GM23338 (cell line): ENCODE measurements around the gene CACNA1F. TPM values are rescaled to one million over a fixed set of nuclear protein-coding genes. Genes with fewer than 3 reads are reported as not detected.

Experiments used
- ATAC-seq: fragments of 200-7000 bp; cut with Tn5 transposase; 3 replicates; pipeline ENCODE4 v1.9.1; 2020
- DNase-seq: peaks from one replicate; pipeline ENCODE4 v3.0.0-alpha.2; 2015; ENCODE audit warnings: low spot score
- H2AFZ ChIP-seq: fragments of 200-600 bp; sonication (generic); 2 replicates; pipeline ENCODE4 v1.8.0; 2016; ENCODE audit warnings: antibody characterized with exemption, mild to moderate bottlenecking, moderate library complexity
- H3F3A ChIP-seq: fragments of 200-600 bp; sonication (generic); replicated peaks from 2 replicates; pipeline ENCODE4 v1.8.0; 2017; ENCODE audit warnings: antibody characterized with exemption, mixed run types, low read depth
- H3K27ac ChIP-seq: fragments of 200-600 bp; sonication (generic); 2 replicates; pipeline ENCODE4 v1.6.1; 2016; ENCODE audit warnings: low read depth
- H3K27me3 ChIP-seq: fragments of 200-600 bp; sonication (generic); 2 replicates; pipeline ENCODE4 v1.8.0; 2016; ENCODE audit warnings: mild to moderate bottlenecking, mixed run types, moderate library complexity; ENCODE audit not compliant: insufficient read depth
- H3K36me3 ChIP-seq: fragments of 200-600 bp; sonication (generic); 2 replicates; pipeline ENCODE4 v1.8.0; 2016; ENCODE audit warnings: mild to moderate bottlenecking; ENCODE audit not compliant: insufficient read depth
- H3K4me1 ChIP-seq: fragments of 200-600 bp; sonication (generic); 2 replicates; pipeline ENCODE4 v1.8.0; 2016; ENCODE audit warnings: mild to moderate bottlenecking, moderate library complexity; ENCODE audit not compliant: insufficient read depth
- H3K4me2 ChIP-seq: fragments of 200-600 bp; sonication (generic); 2 replicates; pipeline ENCODE4 v1.7.1; 2017; ENCODE audit warnings: mixed run types
- H3K4me3 ChIP-seq: fragments of 200-600 bp; sonication (generic); 2 replicates; pipeline ENCODE4 v1.6.1; 2016; ENCODE audit warnings: mixed run types
- H3K79me2 ChIP-seq: fragments of 200-600 bp; sonication (generic); replicated peaks from 2 replicates; pipeline ENCODE4 v1.8.0; 2017; ENCODE audit warnings: mild to moderate bottlenecking; ENCODE audit not compliant: insufficient read depth
- H3K9me2 ChIP-seq: fragments of 200-600 bp; sonication (generic); 2 replicates; pipeline ENCODE4 v1.8.0; 2017; ENCODE audit not compliant: insufficient read depth
- H4K20me1 ChIP-seq: fragments of 200-600 bp; sonication (generic); replicated peaks from 2 replicates; pipeline ENCODE4 v1.8.0; 2017; ENCODE audit warnings: mild to moderate bottlenecking; ENCODE audit not compliant: insufficient read depth
- H3K27ac Mint-ChIP-seq: 2 replicates; pipeline ENCODE4 v1.8.0; 2020; ENCODE audit warnings: inconsistent platforms, mild to moderate bottlenecking, moderate library complexity, mixed read lengths
- H3K27me3 Mint-ChIP-seq: 3 replicates; pipeline ENCODE4 v1.8.0; 2022; ENCODE audit warnings: low read depth, mild to moderate bottlenecking, moderate library complexity, mixed read lengths, inconsistent platforms; ENCODE audit not compliant: insufficient read depth, poor library complexity
- H3K36me3 Mint-ChIP-seq: 3 replicates; pipeline ENCODE4 v1.8.0; 2021; ENCODE audit warnings: low read depth, mild to moderate bottlenecking, inconsistent platforms, moderate library complexity, mixed read lengths
- H3K4me1 Mint-ChIP-seq: 3 replicates; pipeline ENCODE4 v1.8.0; 2020; ENCODE audit warnings: mild to moderate bottlenecking, inconsistent platforms, mixed read lengths
- H3K4me3 Mint-ChIP-seq: 3 replicates; pipeline ENCODE4 v1.8.0; 2021; ENCODE audit warnings: moderate library complexity, mild to moderate bottlenecking, inconsistent platforms, mixed read lengths
- H3K9me3 Mint-ChIP-seq: 3 replicates; pipeline ENCODE4 v1.8.0; 2020; ENCODE audit warnings: moderate library complexity, mild to moderate bottlenecking, inconsistent platforms, mixed read lengths
- CREB1 ChIP-seq: fragments of 250-450 bp; sonication (Bioruptor Pico); IDR thresholded peaks from 2 replicates; pipeline ENCODE4 v1.5.0; 2020; ENCODE audit warnings: low read depth, mild to moderate bottlenecking, moderate library complexity
- EZH2 ChIP-seq: fragments of 200-600 bp; sonication (generic); IDR thresholded peaks from one replicate; pipeline ENCODE4 v1.8.0; 2017; ENCODE audit warnings: antibody characterized with exemption, mild to moderate bottlenecking, low read depth; ENCODE audit not compliant: unreplicated experiment
- EZH2phosphoT487 ChIP-seq: fragments of 200-600 bp; sonication (generic); IDR thresholded peaks from one replicate; pipeline ENCODE4 v1.8.1; 2018; ENCODE audit warnings: antibody characterized with exemption; ENCODE audit not compliant: unreplicated experiment
- JUNB ChIP-seq: IDR thresholded peaks from one replicate; pipeline ENCODE4 v1.6.1; 2016; ENCODE audit warnings: antibody characterized with exemption; ENCODE audit not compliant: unreplicated experiment
- NANOG ChIP-seq: IDR thresholded peaks from 2 replicates; pipeline ENCODE4 v1.6.1; 2016; ENCODE audit warnings: antibody characterized with exemption, borderline replicate concordance
- POLR2AphosphoS5 ChIP-seq: IDR thresholded peaks from 2 replicates; pipeline ENCODE4 v1.6.1; 2016; ENCODE audit warnings: antibody characterized with exemption, low read depth
- STAT1 ChIP-seq: IDR thresholded peaks from one replicate; pipeline ENCODE4 v1.6.1; 2016; ENCODE audit warnings: antibody characterized with exemption; ENCODE audit not compliant: unreplicated experiment
- ZNF114 ChIP-seq: fragments of 250-450 bp; sonication (Bioruptor Pico); IDR thresholded peaks from 2 replicates; pipeline ENCODE4 v1.5.0; 2020; ENCODE audit warnings: mild to moderate bottlenecking, moderate library complexity
- ZNF331 ChIP-seq: fragments of 250-450 bp; sonication (Bioruptor Pico); IDR thresholded peaks from 2 replicates; pipeline ENCODE4 v1.5.0; 2020; ENCODE audit warnings: low read depth, mild to moderate bottlenecking, moderate library complexity
- polyA plus RNA-seq: library from polyadenylated mRNA; unstranded; fragments of >200 nt; fragmentation: Nextera tagmentation; extraction: Ambion mirVana; gene quantifications from 2 replicates; pipeline ENCODE4 v1.2.1, GENCODE V29; 2016
- total RNA-seq: library from RNA; depleted of rRNA; stranded (reverse); fragments of >200 nt; shearing (Covaris generic); gene quantifications from 2 replicates; pipeline ENCODE4 v1.2.3, GENCODE V29; 2014
- TF ChIP-seq, protein P1 (sequence below): IDR thresholded peaks from one replicate; pipeline ENCODE4 v1.6.1; 2018; ENCODE audit warnings: antibody characterized with exemption; ENCODE audit not compliant: unreplicated experiment
- TF ChIP-seq, protein P2 (sequence below): IDR thresholded peaks from 2 replicates; pipeline ENCODE4 v1.6.1; 2016; ENCODE audit warnings: antibody characterized with exemption
- TF ChIP-seq, protein P3 (sequence below), 2 experiments: fragments of 200-600 bp in 1 of 2; sonication (generic) in 1 of 2; conservative IDR thresholded peaks; 2 replicates each; pipeline versions ENCODE4 v1.5.1 to v1.6.1; 2016 to 2017; ENCODE audit warnings: antibody characterized with exemption in 2 of 2, low read depth in 2 of 2, mild to moderate bottlenecking in 2 of 2, moderate library complexity in 1 of 2

Gene CACNA1F
- total and polyA plus RNA-seq, 2 experiments from 2014 or later = 0.44 to 0.90 TPM

DNA sequence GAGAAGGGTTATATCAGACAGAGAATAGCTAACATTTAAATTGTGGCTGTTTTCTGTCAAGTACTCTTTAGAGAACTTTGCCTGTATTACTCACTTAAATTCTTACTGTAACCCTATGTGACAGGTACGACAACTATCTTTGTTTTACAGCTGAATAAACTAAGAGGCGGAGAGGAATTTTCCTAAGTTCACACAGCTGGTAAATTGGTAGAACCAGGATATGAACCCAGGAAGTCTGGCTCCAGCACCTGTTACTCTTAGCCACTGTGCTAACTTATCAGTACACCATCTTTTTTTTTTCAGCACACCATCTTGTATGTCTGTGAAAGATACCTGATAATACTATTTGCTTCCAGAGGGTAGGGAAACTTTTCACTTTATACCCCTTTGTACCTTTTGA is 31.1 kb downstream of the CACNA1F start:
- no peak overlapping the region for H3K4me2 ChIP-seq
- no peaks in the 10 kb centered on the region for H3K79me2 ChIP-seq
- DNase-seq (no peak), ATAC-seq (no peak)
- H3K27ac ChIP-seq = no peak overlapping the region
- H3K36me3 Mint-ChIP-seq = no peaks in the 10 kb centered on the region; the same call in 2 of the 3 replicates
- H3F3A ChIP-seq = no peaks in the 10 kb centered on the region
- TF ChIP-seq ZNF331 (CRISPR knock-in tag) (no peak), CREB1 (CRISPR knock-in tag) (no peak), NANOG (no peak), EZH2phosphoT487 (no peak), ZNF114 (CRISPR knock-in tag) (no peak), JUNB (no peak), POLR2AphosphoS5 (no peak), STAT1 (no peak), EZH2 (no peak)
- TF ChIP-seq, protein P1, sequence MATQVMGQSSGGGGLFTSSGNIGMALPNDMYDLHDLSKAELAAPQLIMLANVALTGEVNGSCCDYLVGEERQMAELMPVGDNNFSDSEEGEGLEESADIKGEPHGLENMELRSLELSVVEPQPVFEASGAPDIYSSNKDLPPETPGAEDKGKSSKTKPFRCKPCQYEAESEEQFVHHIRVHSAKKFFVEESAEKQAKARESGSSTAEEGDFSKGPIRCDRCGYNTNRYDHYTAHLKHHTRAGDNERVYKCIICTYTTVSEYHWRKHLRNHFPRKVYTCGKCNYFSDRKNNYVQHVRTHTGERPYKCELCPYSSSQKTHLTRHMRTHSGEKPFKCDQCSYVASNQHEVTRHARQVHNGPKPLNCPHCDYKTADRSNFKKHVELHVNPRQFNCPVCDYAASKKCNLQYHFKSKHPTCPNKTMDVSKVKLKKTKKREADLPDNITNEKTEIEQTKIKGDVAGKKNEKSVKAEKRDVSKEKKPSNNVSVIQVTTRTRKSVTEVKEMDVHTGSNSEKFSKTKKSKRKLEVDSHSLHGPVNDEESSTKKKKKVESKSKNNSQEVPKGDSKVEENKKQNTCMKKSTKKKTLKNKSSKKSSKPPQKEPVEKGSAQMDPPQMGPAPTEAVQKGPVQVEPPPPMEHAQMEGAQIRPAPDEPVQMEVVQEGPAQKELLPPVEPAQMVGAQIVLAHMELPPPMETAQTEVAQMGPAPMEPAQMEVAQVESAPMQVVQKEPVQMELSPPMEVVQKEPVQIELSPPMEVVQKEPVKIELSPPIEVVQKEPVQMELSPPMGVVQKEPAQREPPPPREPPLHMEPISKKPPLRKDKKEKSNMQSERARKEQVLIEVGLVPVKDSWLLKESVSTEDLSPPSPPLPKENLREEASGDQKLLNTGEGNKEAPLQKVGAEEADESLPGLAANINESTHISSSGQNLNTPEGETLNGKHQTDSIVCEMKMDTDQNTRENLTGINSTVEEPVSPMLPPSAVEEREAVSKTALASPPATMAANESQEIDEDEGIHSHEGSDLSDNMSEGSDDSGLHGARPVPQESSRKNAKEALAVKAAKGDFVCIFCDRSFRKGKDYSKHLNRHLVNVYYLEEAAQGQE = no peak
- TF ChIP-seq, protein P2, sequence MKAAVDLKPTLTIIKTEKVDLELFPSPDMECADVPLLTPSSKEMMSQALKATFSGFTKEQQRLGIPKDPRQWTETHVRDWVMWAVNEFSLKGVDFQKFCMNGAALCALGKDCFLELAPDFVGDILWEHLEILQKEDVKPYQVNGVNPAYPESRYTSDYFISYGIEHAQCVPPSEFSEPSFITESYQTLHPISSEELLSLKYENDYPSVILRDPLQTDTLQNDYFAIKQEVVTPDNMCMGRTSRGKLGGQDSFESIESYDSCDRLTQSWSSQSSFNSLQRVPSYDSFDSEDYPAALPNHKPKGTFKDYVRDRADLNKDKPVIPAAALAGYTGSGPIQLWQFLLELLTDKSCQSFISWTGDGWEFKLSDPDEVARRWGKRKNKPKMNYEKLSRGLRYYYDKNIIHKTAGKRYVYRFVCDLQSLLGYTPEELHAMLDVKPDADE = no peak
- TF ChIP-seq, protein P3, sequence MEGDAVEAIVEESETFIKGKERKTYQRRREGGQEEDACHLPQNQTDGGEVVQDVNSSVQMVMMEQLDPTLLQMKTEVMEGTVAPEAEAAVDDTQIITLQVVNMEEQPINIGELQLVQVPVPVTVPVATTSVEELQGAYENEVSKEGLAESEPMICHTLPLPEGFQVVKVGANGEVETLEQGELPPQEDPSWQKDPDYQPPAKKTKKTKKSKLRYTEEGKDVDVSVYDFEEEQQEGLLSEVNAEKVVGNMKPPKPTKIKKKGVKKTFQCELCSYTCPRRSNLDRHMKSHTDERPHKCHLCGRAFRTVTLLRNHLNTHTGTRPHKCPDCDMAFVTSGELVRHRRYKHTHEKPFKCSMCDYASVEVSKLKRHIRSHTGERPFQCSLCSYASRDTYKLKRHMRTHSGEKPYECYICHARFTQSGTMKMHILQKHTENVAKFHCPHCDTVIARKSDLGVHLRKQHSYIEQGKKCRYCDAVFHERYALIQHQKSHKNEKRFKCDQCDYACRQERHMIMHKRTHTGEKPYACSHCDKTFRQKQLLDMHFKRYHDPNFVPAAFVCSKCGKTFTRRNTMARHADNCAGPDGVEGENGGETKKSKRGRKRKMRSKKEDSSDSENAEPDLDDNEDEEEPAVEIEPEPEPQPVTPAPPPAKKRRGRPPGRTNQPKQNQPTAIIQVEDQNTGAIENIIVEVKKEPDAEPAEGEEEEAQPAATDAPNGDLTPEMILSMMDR (conservative IDR thresholded peaks at IDR 0.05; ENCODE audit: low read depth in 2 of 2) = no peak
- no peak overlapping the region for H3K4me3 Mint-ChIP-seq
- H3K4me1 ChIP-seq = no peaks in the 10 kb centered on the region
- H3K4me1 Mint-ChIP-seq = peaks cover 16% of the 10 kb centered on the region
- no peak overlapping the region for H3K27ac Mint-ChIP-seq
- peaks cover 6% of the 10 kb centered on the region for H3K27me3 Mint-ChIP-seq
- no peak overlapping the region for H3K4me3 ChIP-seq
- no peaks in the 10 kb centered on the region for H3K9me3 Mint-ChIP-seq
- H3K9me2 ChIP-seq = no peaks in the 10 kb centered on the region
- no peaks in the 10 kb centered on the region for H4K20me1 ChIP-seq
- no peaks in the 10 kb centered on the region for H3K36me3 ChIP-seq
- H2AFZ ChIP-seq = no peak overlapping the region
- no peaks in the 10 kb centered on the region for H3K27me3 ChIP-seq
